Right lobe of liver (tissue), 6 donors: Measurements from ENCODE around the gene BLOC1S6. TPM values are rescaled to one million over a fixed set of nuclear protein-coding genes. Genes with fewer than 3 reads are reported as not detected.

Experiments
- ATAC-seq, 4 donors: fragments of 200-7000 bp; cut with Tn5 transposase; one replicate each; pipeline ENCODE4 v1.9.1; 2020; ENCODE audit warnings: mild to moderate bottlenecking in 4 of 4, moderate library complexity in 4 of 4
- DNase-seq, 3 donors: peaks; one replicate each; pipeline ENCODE4 v3.0.0-alpha.2; 2020
- H3K27ac ChIP-seq, 3 donors: fragments of 200-600 bp; one replicate each; pipeline ENCODE4 v1.8.0; 2022
- H3K27me3 ChIP-seq, 2 donors: fragments of 200-600 bp; one replicate each; pipeline ENCODE4 v1.8.0; 2022
- H3K36me3 ChIP-seq, 4 donors: fragments of 200-600 bp; sonication (generic) in 1 of 4; one replicate each; pipeline versions ENCODE4 v1.5.1 to v1.8.0; 2017 to 2022; ENCODE audit warnings: control low read depth in 1 of 4
- H3K4me1 ChIP-seq, 4 donors: fragments of 200-600 bp; sonication (generic) in 1 of 4; one replicate each; pipeline versions ENCODE4 v1.5.1 to v1.8.0; 2017 to 2022; ENCODE audit warnings: control low read depth in 1 of 4
- H3K4me3 ChIP-seq, 3 donors: fragments of 200-600 bp; one replicate each; pipeline ENCODE4 v1.8.0; 2022
- H3K9me3 ChIP-seq, 4 donors: fragments of 200-600 bp; sonication (generic) in 1 of 4; one replicate each; pipeline versions ENCODE4 v1.5.1 to v1.8.0; 2017 to 2022; ENCODE audit warnings: control low read depth in 1 of 4
- POLR2A ChIP-seq: fragments of 450-650 bp; IDR thresholded peaks from one replicate; pipeline ENCODE4 v1.6.1; 2017; ENCODE audit warnings: antibody characterized with exemption, mild to moderate bottlenecking
- WGBS: methylation state at CpG from one replicate; pipeline ENCODE4 v1.1.6; 2018; ENCODE audit warnings: low coverage, low lambda C conversion rate; ENCODE audit not compliant: insufficient coverage; ENCODE audit errors: missing lambda C conversion rate; 5-methylcytosine and 5-hydroxymethylcytosine counted together
- intact Hi-C, 2 donors: fragments of 100-400 bp; cut with DNase I; formaldehyde crosslinking; loops; one replicate each; pipeline versions ENCODE4 v1.11.2 to v1.14.1; 2022
- total RNA-seq, 6 experiments: library from RNA; depleted of rRNA in 2 of 6; stranded (reverse); fragments of >200 nt in 2 of 6; fragmentation: NEBNext Ultra II Directional in 3 of 6; extraction: Animal tissue kit (Norgen Biotek cat#: 25700) in 3 of 6; gene quantifications; one replicate each; pipeline versions ENCODE4 v1.1.0 to v1.2.4, GENCODE V29; 2016 to 2023
- TF ChIP-seq, protein P1 (sequence below), 4 donors: fragments of 200-600 bp in 3 of 4; fragments of 450-650 bp in 1 of 4; IDR thresholded peaks; one replicate each; pipeline versions ENCODE4 v1.5.1 to v1.8.0; 2016 to 2022; ENCODE audit warnings: antibody characterized with exemption in 4 of 4, mild to moderate bottlenecking in 2 of 4
- donor health status: DM: no; HTN: yes; CAD: no.
- donor health status: DM: no; HTN: no; CAD: no.
- donor health status: DM: no; HTN: no; CAD: no.
- donor health status: DM: no; HTN: yes; CAD: no.
- donor health status: DM: no; HTN: yes; CAD: no.

The BLOC1S6 gene
- total RNA-seq, 6 experiments from 2014 or later = 15.9 to 33.7 (median 24.3) TPM

GRCh38 chr15:45585069-45585791 is 1.9 kb upstream of the BLOC1S6 start:
- intact Hi-C loops = no loop called here
- no peak overlapping the region for H3K4me3 ChIP-seq
- H3K4me1 ChIP-seq = peaks cover 0 to 23% (median 5%) of the 10 kb centered on the region in 4 donors
- H3K9me3 ChIP-seq = no peaks in the 10 kb centered on the region
- ATAC-seq (no peak), DNase-seq (no peak)
- no peaks in the 10 kb centered on the region for H3K27me3 ChIP-seq
- H3K27ac ChIP-seq = no peak overlapping the region
- no peaks in the 10 kb centered on the region for H3K36me3 ChIP-seq
- 80% methylated on average over 5 of the region's 7 CpGs for WGBS
- TF ChIP-seq POLR2A = no peak
- TF ChIP-seq, protein P1, sequence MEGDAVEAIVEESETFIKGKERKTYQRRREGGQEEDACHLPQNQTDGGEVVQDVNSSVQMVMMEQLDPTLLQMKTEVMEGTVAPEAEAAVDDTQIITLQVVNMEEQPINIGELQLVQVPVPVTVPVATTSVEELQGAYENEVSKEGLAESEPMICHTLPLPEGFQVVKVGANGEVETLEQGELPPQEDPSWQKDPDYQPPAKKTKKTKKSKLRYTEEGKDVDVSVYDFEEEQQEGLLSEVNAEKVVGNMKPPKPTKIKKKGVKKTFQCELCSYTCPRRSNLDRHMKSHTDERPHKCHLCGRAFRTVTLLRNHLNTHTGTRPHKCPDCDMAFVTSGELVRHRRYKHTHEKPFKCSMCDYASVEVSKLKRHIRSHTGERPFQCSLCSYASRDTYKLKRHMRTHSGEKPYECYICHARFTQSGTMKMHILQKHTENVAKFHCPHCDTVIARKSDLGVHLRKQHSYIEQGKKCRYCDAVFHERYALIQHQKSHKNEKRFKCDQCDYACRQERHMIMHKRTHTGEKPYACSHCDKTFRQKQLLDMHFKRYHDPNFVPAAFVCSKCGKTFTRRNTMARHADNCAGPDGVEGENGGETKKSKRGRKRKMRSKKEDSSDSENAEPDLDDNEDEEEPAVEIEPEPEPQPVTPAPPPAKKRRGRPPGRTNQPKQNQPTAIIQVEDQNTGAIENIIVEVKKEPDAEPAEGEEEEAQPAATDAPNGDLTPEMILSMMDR (IDR thresholded peaks at IDR 0.05) = no peak

DNA sequence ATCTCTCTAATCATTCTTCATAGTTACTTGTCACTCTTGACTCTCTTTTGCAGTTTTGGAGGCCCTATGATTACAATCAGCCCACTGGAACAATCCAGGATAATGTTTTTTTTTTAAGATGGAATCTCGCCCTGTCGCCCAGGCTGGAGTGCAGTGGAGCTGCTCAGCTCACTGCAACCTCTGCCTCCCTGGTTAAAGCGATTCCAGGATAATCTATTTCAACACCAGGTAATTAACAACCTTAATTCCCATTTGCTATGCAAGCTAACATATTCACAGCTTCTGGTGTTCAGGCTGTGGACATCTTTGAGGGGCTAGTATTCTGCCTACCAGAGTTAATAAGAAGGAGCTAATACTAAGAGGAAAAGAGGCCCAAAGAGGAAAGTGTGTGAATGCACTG is 1.1 kb upstream of the BLOC1S6 start:
- WGBS = 83% methylated on average over 3 of the region's 3 CpGs
- Histone ChIP-seq H3K4me3 (peak overlapping the region; percentile 53 to 85 (median 74)), H3K9me3 (no peaks in the 10 kb centered on the region), H3K36me3 (no peaks in the 10 kb centered on the region), H3K27ac (peak overlapping the region; percentile 97 to 98 (median 97)), H3K27me3 (no peaks in the 10 kb centered on the region), H3K4me1 (peaks cover 0 to 23% (median 5%) of the 10 kb centered on the region in 4 donors)
- DNase-seq (no peak), ATAC-seq (no peak)
- TF ChIP-seq POLR2A = no peak
- TF ChIP-seq, protein P1 (IDR thresholded peaks at IDR 0.05) = no peak
- intact Hi-C loops = no loop called here

GRCh38 chr15:45586601-45587094 is 531 bp upstream of the BLOC1S6 start:
- WGBS = 4% methylated on average over 11 of the region's 14 CpGs
- DNase-seq (no peak), ATAC-seq (peak in 3 of 4 donors; percentile 5 to 30 (median 23))
- Histone ChIP-seq H3K4me3 (peak overlapping the region; percentile 53 to 85 (median 74)), H3K36me3 (no peaks in the 10 kb centered on the region), H3K27ac (peak overlapping the region; percentile 97 to 98 (median 97)), H3K27me3 (no peaks in the 10 kb centered on the region), H3K9me3 (no peaks in the 10 kb centered on the region), H3K4me1 (peaks cover 0 to 23% (median 5%) of the 10 kb centered on the region in 4 donors)
- intact Hi-C loops = no loop called here
- TF ChIP-seq, protein P1 (IDR thresholded peaks at IDR 0.05) = no peak
- no peak for TF ChIP-seq POLR2A

DNA sequence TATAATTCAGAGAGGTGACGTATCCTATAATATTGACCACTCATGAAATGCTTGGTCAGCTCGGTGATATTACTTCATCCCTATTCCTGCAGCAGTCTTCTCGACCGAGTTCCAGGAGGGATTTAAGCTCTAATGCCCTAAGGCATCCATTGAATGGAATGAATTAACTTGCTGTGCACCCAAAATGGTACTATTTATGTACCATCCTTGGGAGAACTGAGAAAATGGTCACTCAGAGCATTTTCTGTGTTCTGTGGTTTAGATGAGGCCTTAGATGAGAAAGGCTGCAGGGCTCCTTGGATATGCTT is 638 bp downstream of the BLOC1S6 start:
- Histone ChIP-seq H3K36me3 (no peaks in the 10 kb centered on the region), H3K27ac (peak overlapping the region; percentile 97 to 98 (median 97)), H3K4me3 (peak overlapping the region; percentile 53 to 85 (median 74)), H3K4me1 (peaks cover 0 to 23% (median 5%) of the 10 kb centered on the region in 4 donors), H3K9me3 (no peaks in the 10 kb centered on the region), H3K27me3 (no peaks in the 10 kb centered on the region)
- ATAC-seq (no peak), DNase-seq (no peak)
- WGBS = 0% methylated on average over 4 of the region's 4 CpGs
- no peak for TF ChIP-seq POLR2A
- TF ChIP-seq, protein P1 (IDR thresholded peaks at IDR 0.05) = no peak
- intact Hi-C loops = no loop called here
